ENCODE measurements around the gene TUFT1. TPM values are rescaled to one million over a fixed set of nuclear protein-coding genes. Genes with fewer than 3 reads are reported as not detected.

The TUFT1 gene
- total RNA-seq, 1 experiment from 2014 or later, result 31.4 TPM

DNA sequence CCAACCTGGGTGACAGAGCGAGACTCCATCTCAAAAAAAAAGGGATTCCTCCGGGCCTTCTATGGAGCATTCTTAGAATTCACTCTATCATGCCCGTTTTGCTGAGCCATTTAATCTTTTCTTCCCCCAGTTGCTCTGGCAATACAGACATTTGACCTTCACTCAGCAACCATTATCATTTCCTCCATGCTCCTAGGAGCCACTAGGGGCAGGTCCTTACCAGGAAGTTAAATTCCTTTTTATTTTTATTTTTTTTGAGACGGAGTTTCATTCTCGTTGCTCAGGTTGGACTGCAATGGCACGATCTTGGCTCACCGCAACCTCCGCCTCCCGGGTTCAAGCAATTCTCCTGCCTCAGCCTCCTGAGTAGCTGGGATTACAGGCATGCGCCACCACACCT is 38.6 kb upstream of the TUFT1 start:
- DNase-seq, result peak; percentile 30
- Mint-ChIP-seq H3K36me3 (ENCODE audit: insufficient read depth, unreplicated experiment) (no peaks in the 10 kb centered on the region), H3K4me1 (ENCODE audit: low read depth, unreplicated experiment) (peaks cover 37% of the 10 kb centered on the region), H3K27ac (ENCODE audit: unreplicated experiment) (peak overlapping the region; percentile 5), H3K9me3 (ENCODE audit: low read depth, unreplicated experiment) (no peaks in the 10 kb centered on the region), H3K4me3 (ENCODE audit: low read depth, unreplicated experiment) (no peak overlapping the region), H3K27me3 (ENCODE audit: unreplicated experiment) (no peaks in the 10 kb centered on the region)
- no TSS peak for BruUV-seq (replicated peaks)
- intact Hi-C loops (cut with micrococcal nuclease; ENCODE audit: unreplicated experiment), result no loop called here
- TF ChIP-seq, protein P1, sequence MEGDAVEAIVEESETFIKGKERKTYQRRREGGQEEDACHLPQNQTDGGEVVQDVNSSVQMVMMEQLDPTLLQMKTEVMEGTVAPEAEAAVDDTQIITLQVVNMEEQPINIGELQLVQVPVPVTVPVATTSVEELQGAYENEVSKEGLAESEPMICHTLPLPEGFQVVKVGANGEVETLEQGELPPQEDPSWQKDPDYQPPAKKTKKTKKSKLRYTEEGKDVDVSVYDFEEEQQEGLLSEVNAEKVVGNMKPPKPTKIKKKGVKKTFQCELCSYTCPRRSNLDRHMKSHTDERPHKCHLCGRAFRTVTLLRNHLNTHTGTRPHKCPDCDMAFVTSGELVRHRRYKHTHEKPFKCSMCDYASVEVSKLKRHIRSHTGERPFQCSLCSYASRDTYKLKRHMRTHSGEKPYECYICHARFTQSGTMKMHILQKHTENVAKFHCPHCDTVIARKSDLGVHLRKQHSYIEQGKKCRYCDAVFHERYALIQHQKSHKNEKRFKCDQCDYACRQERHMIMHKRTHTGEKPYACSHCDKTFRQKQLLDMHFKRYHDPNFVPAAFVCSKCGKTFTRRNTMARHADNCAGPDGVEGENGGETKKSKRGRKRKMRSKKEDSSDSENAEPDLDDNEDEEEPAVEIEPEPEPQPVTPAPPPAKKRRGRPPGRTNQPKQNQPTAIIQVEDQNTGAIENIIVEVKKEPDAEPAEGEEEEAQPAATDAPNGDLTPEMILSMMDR (IDR thresholded peaks at IDR 0.05; ENCODE audit: unreplicated experiment), result peak; percentile 36
- CTCF ChIA-PET, result interaction anchor here (0.9 kb wide), 1 partner anchor 10 kb away, joined by 3 read pairs; the partner anchor contains the start of gene CGN

DNA sequence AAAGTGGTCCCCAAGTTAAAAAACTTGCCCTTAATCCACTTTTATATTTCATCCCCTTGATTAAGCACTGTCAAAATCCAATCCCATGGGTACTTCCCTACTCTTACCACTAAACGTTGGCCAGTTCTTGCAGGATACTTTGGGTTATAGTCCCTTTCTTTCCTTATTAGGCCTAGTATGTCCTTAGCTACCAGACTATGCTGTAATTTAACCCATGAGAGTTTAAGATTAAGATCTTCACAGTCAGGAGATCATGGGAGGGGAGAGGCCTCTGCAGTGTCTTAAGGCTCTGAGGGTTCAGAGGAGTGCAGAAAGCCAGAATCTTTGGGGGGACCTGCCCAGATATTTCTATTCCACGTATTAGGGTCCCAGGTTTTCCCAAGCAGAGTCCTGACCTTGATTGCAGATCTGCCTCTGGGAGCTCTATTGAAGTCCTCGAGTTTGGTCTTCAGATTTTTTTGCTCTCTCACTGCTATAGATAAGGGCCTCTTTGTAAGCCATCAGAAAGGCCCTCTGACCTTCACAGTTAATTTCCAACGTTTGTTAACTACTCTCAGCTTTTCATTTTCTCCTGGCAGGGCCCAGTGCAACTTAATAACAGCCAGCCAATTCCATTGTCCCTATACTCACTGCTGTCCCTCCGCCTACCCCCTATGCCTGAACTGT is 37.9 kb upstream of the TUFT1 start:
- TF ChIP-seq, protein P1 (IDR thresholded peaks at IDR 0.05; ENCODE audit: unreplicated experiment), result no peak
- peak overlapping the region; percentile 5 for H3K27ac Mint-ChIP-seq (ENCODE audit: unreplicated experiment)
- intact Hi-C loops (cut with micrococcal nuclease; ENCODE audit: unreplicated experiment), result no loop called here

DNA sequence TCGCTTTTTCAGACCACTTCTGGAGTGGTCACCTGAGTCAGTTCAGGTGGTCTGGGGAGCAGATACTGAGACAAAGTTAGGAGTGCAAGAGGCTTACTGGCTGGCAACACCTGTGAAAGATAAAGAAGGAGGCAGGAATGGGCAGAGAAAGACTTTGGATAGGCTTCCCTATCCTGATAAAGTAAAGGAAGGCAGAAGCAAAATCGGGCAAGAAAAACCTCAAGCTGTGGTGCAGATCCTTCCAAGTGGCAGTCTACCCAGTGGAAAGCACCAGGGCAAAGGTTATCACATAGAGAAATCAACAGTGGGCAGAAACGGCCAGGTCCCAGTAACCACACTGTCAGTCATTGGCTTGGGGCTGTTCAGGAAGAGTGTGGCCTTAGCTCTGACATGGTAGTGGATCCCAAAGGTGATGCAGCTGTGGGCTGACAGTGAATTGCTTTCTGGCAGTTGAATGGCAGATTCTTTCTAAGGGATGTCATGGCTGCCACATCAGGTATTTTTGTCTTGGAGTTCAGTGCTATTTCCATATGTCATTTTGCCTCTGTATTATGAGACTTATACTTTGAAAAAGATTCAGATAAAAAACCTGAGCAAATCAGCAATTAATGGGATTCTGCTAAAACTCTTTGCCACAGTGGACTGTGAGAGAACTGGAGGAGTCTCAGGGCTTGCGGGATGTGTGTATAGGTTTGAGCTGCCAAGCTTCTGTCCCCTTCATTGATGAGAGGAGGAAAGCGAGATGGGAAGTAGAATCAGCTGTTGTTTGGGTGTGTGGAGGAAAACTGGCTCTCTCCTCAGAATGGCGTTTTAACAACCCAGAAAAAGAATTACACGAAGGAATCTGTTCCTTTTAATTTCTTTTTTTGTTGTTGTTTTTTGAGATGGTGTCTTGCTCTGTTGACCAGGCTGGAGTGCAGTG is 37.0 kb upstream of the TUFT1 start:
- BruUV-seq (replicated peaks), result no TSS peak
- CTCF ChIA-PET, result interaction anchor here (0.6 kb wide), 1 partner anchor 328 kb away, joined by 4 read pairs; no protein-coding TSS in a partner anchor
- H3K36me3 Mint-ChIP-seq (ENCODE audit: insufficient read depth, unreplicated experiment), result no peaks in the 10 kb centered on the region
- no peak for DNase-seq
- H3K27me3 Mint-ChIP-seq (ENCODE audit: unreplicated experiment), result no peaks in the 10 kb centered on the region
- H3K4me1 Mint-ChIP-seq (ENCODE audit: low read depth, unreplicated experiment), result peaks cover 39% of the 10 kb centered on the region
- TF ChIP-seq, protein P1 (IDR thresholded peaks at IDR 0.05; ENCODE audit: unreplicated experiment), result no peak
- intact Hi-C loops (cut with micrococcal nuclease; ENCODE audit: unreplicated experiment), result no loop called here
- no peaks in the 10 kb centered on the region for H3K9me3 Mint-ChIP-seq (ENCODE audit: low read depth, unreplicated experiment)
- H3K4me3 Mint-ChIP-seq (ENCODE audit: low read depth, unreplicated experiment), result no peak overlapping the region
- H3K27ac Mint-ChIP-seq (ENCODE audit: unreplicated experiment), result peak overlapping the region; percentile 5

More for the DNA sequence above, 37.9 kb upstream of the TUFT1 start:
- H3K9me3 Mint-ChIP-seq (ENCODE audit: low read depth, unreplicated experiment), result no peaks in the 10 kb centered on the region
- no peaks in the 10 kb centered on the region for H3K27me3 Mint-ChIP-seq (ENCODE audit: unreplicated experiment)
- H3K36me3 Mint-ChIP-seq (ENCODE audit: insufficient read depth, unreplicated experiment), result no peaks in the 10 kb centered on the region
- peaks cover 39% of the 10 kb centered on the region for H3K4me1 Mint-ChIP-seq (ENCODE audit: low read depth, unreplicated experiment)
- BruUV-seq (replicated peaks), result no TSS peak
- CTCF ChIA-PET, result interaction anchor here (0.9 kb wide), 1 partner anchor 9 kb away, joined by 3 read pairs; the partner anchor contains the start of gene CGN
- no peak for DNase-seq
- no peak overlapping the region for H3K4me3 Mint-ChIP-seq (ENCODE audit: low read depth, unreplicated experiment)

DNA sequence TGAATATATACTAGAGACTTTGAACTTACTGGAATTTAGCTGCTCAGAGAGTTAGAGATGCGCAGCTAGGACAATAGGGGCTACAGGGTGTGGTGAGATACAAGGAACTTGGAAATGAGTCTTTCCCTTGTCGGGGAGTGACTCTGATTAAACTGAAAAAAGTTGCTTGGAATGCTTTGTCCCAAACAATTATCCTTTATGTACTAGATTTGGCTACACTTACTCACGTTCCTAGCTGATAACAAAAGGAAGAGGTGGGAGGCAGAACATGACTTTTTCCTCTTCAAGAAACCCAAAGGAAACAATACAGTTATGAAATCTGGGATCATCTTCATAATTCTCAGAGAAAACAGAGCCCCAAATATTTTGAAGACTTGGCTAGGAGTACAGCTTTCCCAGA is 35.9 kb upstream of the TUFT1 start:
- BruUV-seq (replicated peaks), result no TSS peak
- intact Hi-C loops (cut with micrococcal nuclease; ENCODE audit: unreplicated experiment), result no loop called here
- H3K27ac Mint-ChIP-seq (ENCODE audit: unreplicated experiment), result no peak overlapping the region
- TF ChIP-seq, protein P1 (IDR thresholded peaks at IDR 0.05; ENCODE audit: unreplicated experiment), result no peak
- no peaks in the 10 kb centered on the region for H3K27me3 Mint-ChIP-seq (ENCODE audit: unreplicated experiment)
- peaks cover 39% of the 10 kb centered on the region for H3K4me1 Mint-ChIP-seq (ENCODE audit: low read depth, unreplicated experiment)
- no peaks in the 10 kb centered on the region for H3K9me3 Mint-ChIP-seq (ENCODE audit: low read depth, unreplicated experiment)
- peaks cover 2% of the 10 kb centered on the region for H3K36me3 Mint-ChIP-seq (ENCODE audit: insufficient read depth, unreplicated experiment)
- DNase-seq, result no peak
- H3K4me3 Mint-ChIP-seq (ENCODE audit: low read depth, unreplicated experiment), result no peak overlapping the region
- CTCF ChIA-PET, result interaction anchor here (1.1 kb wide), 1 partner anchor 11 kb away, joined by 3 read pairs; no protein-coding TSS in a partner anchor
